Central memory CD4-positive, alpha-beta T cell (primary cell): Measurements from ENCODE around the gene CRB2.

Source experiments
- DNase-seq: peaks from one replicate; pipeline ENCODE4 v3.0.0; 2022

Gene CRB2

DNA sequence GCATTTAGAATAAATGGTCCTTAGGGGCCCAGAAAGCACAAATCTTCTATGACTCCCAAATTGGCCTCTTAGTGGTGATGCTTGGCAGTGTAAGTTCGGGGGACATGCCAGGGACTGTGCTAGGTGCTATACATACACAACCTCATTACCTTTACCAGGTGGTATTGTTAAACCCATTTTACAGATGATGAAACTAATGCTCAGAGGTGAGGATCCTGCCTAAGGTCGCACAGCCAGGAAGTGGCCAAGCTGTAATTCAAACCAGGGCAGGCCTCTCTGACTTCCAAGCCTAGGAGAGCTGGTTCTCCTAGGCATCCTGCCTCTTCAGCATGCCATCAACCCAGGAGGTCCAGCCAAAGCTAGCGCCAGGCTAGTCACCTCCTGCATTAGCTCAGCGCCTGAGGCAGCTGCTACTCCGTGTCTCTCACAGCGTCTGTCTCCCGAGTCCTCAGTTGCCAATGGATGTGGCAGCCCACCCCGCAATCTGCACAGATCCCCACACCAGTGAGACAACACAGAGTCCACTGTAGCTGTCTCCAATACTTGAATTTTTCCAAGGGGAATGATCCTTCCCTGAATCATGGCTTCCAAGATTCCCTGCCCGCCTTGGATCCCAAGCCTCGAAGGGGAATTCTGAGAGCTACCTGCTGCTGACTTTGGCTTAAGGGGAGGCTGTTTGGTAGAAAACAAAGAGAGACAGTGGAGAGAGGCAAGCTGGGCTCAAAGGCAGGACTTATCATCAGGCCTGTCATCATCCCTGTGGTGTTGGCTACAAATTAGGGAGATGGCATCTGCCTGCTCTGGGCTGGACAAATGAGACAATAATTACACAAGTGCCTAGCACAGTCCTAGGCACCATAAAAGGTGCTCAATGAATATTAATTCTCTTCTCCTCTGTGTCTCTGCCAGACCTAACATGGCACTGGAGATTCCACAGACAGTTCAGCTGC, 52.6 kb downstream of the CRB2 start:
- no peak for DNase-seq

DNA sequence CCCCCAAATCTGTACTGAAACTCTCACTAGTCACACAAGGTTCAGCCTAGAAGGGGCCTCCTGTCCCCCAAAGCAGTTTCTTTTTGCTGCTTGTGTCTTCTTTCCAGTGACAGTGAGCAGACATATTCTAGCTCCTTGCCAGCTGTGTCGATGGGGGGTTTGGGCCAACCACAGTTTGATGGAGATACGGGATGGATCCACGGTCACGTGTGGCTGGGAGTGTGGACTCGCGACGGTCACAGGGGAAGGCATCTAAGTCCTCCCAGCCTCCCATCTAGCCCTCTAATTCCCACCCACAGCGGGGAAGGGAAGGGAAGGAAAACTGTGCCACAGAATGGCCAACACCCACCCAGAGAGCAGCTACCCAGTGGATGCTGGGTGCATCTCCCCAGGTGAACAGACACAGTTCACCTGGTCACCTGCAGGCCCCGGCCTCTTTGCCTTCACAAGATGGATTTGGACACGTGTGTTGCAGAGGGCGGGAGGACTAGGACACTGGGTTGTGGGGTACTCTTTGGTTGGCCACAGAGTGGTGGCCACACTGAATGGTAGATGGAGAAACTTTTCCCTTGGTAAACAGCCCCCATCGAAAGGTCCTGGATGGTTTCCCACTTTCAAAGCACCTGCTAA, 54.4 kb downstream of the CRB2 start:
- DNase-seq = no peak

- no peak for DNase-seq
Observed at GRCh38 chr9:123411191-123411590, 55.2 kb downstream of the CRB2 start.

DNA sequence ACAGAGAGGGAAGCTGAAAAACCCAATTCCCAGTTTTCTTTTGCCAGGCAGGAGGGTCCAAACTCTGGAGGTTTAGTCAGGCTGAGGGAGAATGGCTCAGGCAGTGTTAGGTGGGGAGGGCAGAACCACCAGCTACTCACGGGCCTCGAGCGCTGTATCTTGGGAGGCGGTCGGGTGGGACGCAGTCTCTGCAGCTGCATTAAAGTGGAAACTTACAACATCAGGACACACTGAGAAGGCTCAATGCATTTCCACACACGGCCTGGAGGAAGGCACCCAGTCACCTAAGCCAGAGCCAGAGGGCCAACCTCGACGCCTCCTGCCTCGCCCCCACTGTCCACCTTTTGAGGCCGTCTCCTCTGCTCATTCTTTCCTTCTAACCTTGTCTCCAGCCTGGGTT, 55.6 kb downstream of the CRB2 start:
- DNase-seq = no peak

DNA sequence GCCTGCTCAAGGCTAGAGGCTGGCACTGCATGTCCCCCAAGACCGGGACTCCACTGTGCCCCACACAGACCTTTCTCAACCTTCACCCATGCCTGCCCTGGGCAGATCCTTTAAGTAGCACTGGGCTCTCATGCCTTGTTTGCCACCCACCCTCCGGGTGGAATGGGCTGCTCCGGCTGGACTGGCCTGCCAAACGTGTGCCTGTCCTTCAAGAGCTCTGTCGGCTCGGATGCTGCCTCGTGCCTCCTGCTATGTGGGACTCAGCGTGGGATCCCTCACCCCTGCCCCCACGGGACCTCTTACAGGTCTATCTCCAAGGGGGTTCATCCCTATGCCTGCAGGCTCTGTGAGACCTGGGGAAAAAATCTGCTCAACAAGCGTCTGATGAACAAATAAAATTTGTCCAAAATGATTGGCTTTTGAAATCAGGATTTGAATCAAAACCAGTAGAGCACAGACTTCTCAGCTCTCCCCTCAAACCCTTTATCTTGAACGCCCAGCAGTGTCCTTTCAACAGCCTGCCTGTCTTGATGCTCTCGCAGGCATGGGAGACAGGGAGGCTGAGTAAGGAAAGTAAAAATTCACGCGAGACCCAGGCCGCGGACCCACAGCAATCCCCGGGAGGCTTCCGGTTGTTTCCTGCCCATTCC, 56.3 kb downstream of the CRB2 start:
- no peak for DNase-seq

DNA sequence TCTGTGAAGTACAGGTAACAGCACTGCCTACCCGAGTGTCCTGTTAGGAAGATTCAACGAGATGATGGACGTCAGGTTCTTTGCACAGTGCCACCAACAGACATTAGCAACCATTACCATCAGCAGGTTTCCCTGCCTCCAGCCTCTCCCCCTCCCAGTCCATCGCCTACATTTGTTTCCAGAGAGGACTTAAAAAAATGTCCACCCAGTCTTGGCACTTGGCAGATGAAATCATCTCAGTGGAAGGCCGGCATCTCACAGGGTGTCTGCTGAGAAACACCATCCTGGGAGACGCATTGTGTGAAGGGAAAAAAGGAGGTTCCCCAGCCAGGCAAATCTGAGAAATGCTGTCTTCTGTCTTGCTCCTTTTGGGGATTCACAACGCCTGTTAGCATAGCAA, 58.2 kb downstream of the CRB2 start:
- no peak for DNase-seq

GRCh38 chr9:123414936-123415930, 59.2 kb downstream of the CRB2 start:
- DNase-seq = no peak

DNA sequence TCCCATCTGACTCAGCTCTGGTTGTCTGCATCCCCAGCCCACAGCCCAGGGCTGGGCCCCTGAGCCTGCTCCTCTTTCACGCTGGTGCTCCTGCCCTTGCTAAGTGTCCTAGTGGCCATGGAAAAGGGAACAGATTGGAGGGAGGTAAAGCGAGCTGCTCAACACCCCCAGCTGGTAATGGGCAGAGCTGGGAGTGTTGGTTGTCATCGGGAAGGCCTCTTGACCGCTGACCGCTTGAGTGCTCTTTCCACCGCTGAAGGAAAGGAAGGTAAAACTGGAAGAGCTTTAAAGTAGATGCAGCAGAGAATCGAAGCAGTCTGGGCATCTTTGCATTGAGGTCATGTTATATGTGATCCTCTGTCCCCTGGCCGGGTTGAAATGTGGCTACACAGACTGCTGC, 60.2 kb downstream of the CRB2 start:
- DNase-seq = no peak

DNA sequence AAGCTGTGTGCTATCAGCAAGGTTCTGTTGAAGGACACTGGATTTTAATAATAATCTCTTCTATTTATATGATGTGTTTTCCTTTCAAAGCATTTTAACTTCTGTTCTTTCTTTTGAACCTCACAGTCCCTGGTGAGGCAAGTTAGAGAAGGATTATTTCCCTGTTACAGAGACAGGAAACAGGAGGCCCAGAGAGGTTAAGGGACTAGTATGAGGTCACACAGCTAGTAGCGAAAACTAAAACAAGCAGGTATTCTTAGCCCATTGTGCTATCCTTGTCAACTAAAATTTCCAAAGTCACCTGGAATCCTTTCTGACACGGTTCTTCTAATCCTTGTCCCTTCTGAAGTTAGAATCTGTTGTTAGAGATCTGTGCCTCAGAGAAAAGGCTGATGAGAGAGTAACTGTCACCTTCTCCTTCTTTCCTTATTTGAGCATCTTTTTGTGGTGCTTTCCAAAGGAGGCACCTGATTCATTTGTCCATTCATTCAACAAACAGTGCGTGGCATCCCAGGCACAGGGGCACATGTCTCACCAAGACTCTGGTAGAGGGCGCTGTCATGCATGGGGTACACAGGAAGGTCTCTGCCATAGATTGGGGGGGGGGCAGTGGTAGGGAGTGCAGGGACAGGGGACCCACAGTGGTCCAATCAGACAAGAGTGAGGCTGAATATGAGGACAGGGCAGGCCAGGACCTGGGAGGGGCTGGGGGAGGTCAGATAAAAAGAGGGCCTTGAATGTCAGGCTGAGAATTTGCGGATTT, 61.5 kb downstream of the CRB2 start:
- DNase-seq = no peak

GRCh38 chr9:123418052-123418430, 62.0 kb downstream of the CRB2 start:
- DNase-seq = no peak

- DNase-seq = no peak
Observed at GRCh38 chr9:123418506-123418905, 62.5 kb downstream of the CRB2 start.

- no peak for DNase-seq
Observed at GRCh38 chr9:123419091-123419490, 63.1 kb downstream of the CRB2 start.

- no peak for DNase-seq
Observed at GRCh38 chr9:123419721-123420591, 64.0 kb downstream of the CRB2 start.

DNA sequence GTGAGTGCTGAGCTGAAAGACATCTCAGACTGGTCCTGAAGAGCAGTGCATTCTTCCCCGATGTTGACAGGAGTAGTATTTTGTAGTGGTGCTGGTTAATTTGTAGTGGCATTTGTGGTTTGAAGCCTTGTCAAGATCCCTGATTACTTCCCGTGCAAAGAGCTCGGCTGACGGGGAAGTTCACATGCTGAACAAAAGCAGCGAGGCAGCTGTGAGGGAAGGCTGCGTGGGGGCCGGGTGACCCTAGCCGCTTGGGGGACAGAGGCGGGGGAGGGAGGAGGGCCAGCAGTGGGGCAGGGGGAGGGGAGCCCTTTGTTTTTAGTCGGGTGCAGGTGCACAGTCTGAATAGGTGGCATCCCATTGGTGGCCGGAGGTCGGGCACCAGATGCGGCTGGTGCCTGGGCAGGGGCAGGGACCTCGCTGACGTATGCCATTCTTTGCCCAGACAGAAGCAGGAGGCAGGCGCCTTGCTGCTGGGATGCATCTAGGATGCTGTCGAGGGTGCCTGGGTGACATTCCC, 64.7 kb downstream of the CRB2 start:
- no peak for DNase-seq

- no peak for DNase-seq
Observed at GRCh38 chr9:123421186-123421585, 65.2 kb downstream of the CRB2 start.

DNA sequence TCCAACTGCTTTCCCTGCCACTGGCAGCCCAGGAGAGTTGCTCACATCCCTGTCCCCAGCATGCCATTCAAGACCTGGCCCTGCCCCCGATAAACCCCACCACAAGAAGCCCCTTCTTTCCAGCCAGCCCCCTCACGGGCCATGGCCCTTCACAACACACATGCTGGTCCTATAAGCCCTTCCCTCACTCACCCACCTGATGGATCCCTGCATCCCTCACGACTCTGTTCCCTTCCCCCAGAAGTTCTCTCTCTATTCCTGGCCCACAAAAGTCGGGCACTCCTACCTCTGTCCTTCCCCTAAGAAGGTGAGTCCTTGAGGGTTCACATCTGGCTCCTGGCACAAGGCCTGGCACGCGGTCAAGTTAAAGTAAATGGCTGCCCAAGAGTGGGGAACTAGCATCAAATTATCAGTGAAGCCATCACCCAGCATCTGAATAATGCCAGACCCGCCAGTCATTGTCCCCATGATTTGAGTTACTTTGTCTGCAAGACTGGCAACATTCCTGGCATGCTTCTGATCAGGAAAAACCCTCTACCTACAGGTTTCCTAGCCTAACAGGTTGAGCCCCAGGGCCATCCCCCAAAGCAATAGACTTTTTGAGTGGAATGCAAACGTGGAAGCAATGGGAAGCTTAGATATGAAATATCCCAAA, 65.9 kb downstream of the CRB2 start:
- no peak for DNase-seq

- DNase-seq = no peak
Observed at GRCh38 chr9:123422635-123423310, 66.8 kb downstream of the CRB2 start.

DNA sequence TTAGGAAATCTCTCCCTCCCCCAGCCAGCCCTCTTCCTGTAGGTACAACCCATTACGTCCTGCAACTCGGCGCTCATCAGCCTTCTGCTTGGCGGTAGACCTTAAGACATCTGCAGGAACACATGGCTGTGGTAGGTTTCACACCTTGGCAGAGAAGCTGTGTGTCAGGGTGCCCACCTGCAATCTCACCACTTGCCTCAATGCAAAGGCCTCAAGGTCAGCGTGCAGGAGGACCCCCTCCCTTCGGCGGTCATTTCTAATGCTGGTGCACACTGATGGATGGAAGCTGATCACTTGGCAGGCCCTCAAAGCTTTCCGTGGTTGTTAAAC, 67.3 kb downstream of the CRB2 start:
- no peak for DNase-seq

DNA sequence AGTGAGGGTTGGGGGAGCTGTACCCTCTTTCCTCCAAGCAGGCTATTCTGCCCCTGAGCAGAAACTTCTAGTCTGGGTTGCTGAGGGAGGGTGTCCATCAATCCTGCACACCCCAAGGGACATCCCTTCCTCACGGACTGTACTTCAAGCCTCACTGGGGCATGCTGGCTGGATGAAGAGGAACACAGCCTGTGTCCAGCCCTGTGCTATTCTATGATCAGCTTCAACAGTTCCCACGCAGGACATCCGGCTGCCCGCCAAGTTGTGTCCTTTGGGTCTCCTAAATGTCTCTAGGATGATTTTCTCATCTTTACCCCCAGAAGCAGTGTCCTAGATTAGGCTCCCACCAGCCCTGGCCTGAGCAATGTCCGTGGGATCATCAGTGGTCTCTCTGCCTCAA, 68.1 kb downstream of the CRB2 start:
- no peak for DNase-seq
